Activated CD8-positive, alpha-beta memory T cell treated with anti-CD3 and anti-CD28 coated beads for 36 hours (primary cell): ENCODE measurements around the gene TUBB1. TPM values are rescaled to one million over a fixed set of nuclear protein-coding genes. Genes with fewer than 3 reads are reported as not detected.

Experiments
- CTCF ChIA-PET: fragments of 350-600 bp; sonication (Branson Sonifier 250); formaldehyde crosslinking; loops from one replicate; lab custom pipeline; 2021; ENCODE audit warnings: antibody characterized with exemption; lab: Charles Lee
- POLR2A ChIA-PET: fragments of 350-600 bp; sonication (Branson Sonifier 250); formaldehyde crosslinking; loops from one replicate; lab custom pipeline; 2021; ENCODE audit warnings: antibody characterized with exemption; lab: Charles Lee
- total RNA-seq, 2 experiments: library from RNA; stranded (reverse); gene quantifications; one replicate each; pipeline ENCODE4 v1.2.3, GENCODE V29; 2021

Gene TUBB1
- not detected for total RNA-seq

GRCh38 chr20:59019217-59019616 lies at the start of gene TUBB1:
TUBB1 (plus strand) TSS chr20:59019429; CDS start chr20:59019523, 94 bp downstream.
- CTCF ChIA-PET: no interaction called here
- POLR2A ChIA-PET: interaction anchor here (1.0 kb wide), 1 partner anchor 12 kb away, joined by 3 read pairs; the partner anchor contains the start of gene ATP5F1E

GRCh38 chr20:58969439-58969838 lies 49.8 kb upstream of the TUBB1 start:
- ChIA-PET CTCF (interaction anchor here (1.1 kb wide), 1 partner anchor 26 kb away, joined by 4 read pairs; no protein-coding TSS in a partner anchor), POLR2A (no interaction called here)

GRCh38 chr20:58970146-58970545 lies 49.1 kb upstream of the TUBB1 start:
- ChIA-PET POLR2A (no interaction called here), CTCF (interaction anchor here (1.1 kb wide), 1 partner anchor 26 kb away, joined by 4 read pairs; no protein-coding TSS in a partner anchor)

- POLR2A ChIA-PET: no interaction called here
These were observed 47.8 kb upstream of the TUBB1 start for GRCh38 chr20:58971429-58971828.

GRCh38 chr20:58973179-58973578 lies 46.0 kb upstream of the TUBB1 start:
- POLR2A ChIA-PET: no interaction called here
- CTCF ChIA-PET: no interaction called here

More at GRCh38 chr20:58971429-58971828, 47.8 kb upstream of the TUBB1 start:
- CTCF ChIA-PET: no interaction called here

- POLR2A ChIA-PET: no interaction called here
- CTCF ChIA-PET: no interaction called here
These were observed 45.4 kb upstream of the TUBB1 start for GRCh38 chr20:58973866-58974265.

GRCh38 chr20:58975353-58975752 lies 43.9 kb upstream of the TUBB1 start:
- POLR2A ChIA-PET: no interaction called here

GRCh38 chr20:58976061-58976730 lies 43.0 kb upstream of the TUBB1 start:
- ChIA-PET CTCF (no interaction called here), POLR2A (no interaction called here)

More at GRCh38 chr20:58975353-58975752, 43.9 kb upstream of the TUBB1 start:
- CTCF ChIA-PET: no interaction called here

GRCh38 chr20:58978351-58979190 lies 40.7 kb upstream of the TUBB1 start:
- POLR2A ChIA-PET: interaction anchor here (0.5 kb wide), 1 partner anchor 16 kb away, joined by 5 read pairs; no protein-coding TSS in a partner anchor
- CTCF ChIA-PET: interaction anchor here (0.5 to 1.1 kb wide), 3 partner anchors 41 to 64 kb away, joined by 3 read pairs; no protein-coding TSS in a partner anchor

- ChIA-PET CTCF (interaction anchor here (0.9 kb wide), 1 partner anchor 46 kb away, joined by 3 read pairs; no protein-coding TSS in a partner anchor), POLR2A (interaction anchor here (0.5 to 1.6 kb wide), 9 partner anchors 34 to 240 kb away, joined by 3 to 10 read pairs (median 5); partner anchors contain the start of gene ATP5F1E)
These were observed 38.3 kb upstream of the TUBB1 start, which contains the start of gene NELFCD for GRCh38 chr20:58980711-58981627. NELFCD (plus strand) TSS chr20:58981256; CDS start chr20:58981310, 54 bp downstream.

GRCh38 chr20:58981628-58982364 lies 37.4 kb upstream of the TUBB1 start:
- ChIA-PET CTCF (interaction anchor here (0.7 to 1.2 kb wide), 4 partner anchors 11 to 330 kb away, joined by 3 to 5 read pairs (median 4); no protein-coding TSS in a partner anchor), POLR2A (interaction anchor here (0.5 to 1.6 kb wide), 10 partner anchors 35 to 331 kb away, joined by 3 to 10 read pairs (median 4); partner anchors contain the start of genes ATP5F1E and STX16)

GRCh38 chr20:58982406-58983114 lies 36.7 kb upstream of the TUBB1 start:
- CTCF ChIA-PET: interaction anchor here (0.7 to 1.2 kb wide), 4 partner anchors 11 to 331 kb away, joined by 3 to 5 read pairs (median 4); no protein-coding TSS in a partner anchor
- POLR2A ChIA-PET: interaction anchor here (0.5 to 1.6 kb wide), 11 partner anchors 13 to 332 kb away, joined by 3 to 10 read pairs (median 4); partner anchors contain the start of genes ATP5F1E and STX16

GRCh38 chr20:58983115-58983468 lies 36.1 kb upstream of the TUBB1 start:
- CTCF ChIA-PET: interaction anchor here (0.6 to 1.2 kb wide), 2 partner anchors 11 to 239 kb away, joined by 3 read pairs; no protein-coding TSS in a partner anchor

GRCh38 chr20:58984691-58985090 lies 34.5 kb upstream of the TUBB1 start:
- ChIA-PET CTCF (no interaction called here), POLR2A (no interaction called here)

More at GRCh38 chr20:58983115-58983468, 36.1 kb upstream of the TUBB1 start:
- POLR2A ChIA-PET: interaction anchor here (0.5 to 1.6 kb wide), 6 partner anchors 12 to 182 kb away, joined by 3 to 10 read pairs (median 3); partner anchors contain the start of gene ATP5F1E

GRCh38 chr20:58985656-58986055 lies 33.6 kb upstream of the TUBB1 start:
- ChIA-PET CTCF (no interaction called here), POLR2A (no interaction called here)

- ChIA-PET POLR2A (no interaction called here), CTCF (no interaction called here)
These were observed 32.8 kb upstream of the TUBB1 start for GRCh38 chr20:58986286-58986967.
